ENCODE measurements around the gene PLCG2.
"Not testable (repeated sequence)": the region's sequence is repeated elsewhere in the genome, so short reads cannot be mapped to it uniquely, and the experiment has no call there.

Gene PLCG2

GRCh38 chr16:81778861-81779535 lies at the start of gene PLCG2:
TSS of gene PLCG2 (plus strand) at chr16:81779291. CDS start at chr16:81785990, 6,699 bp downstream.
- peak; percentile 84 for DNase-seq

GRCh38 chr16:81729451-81729850 lies 49.6 kb upstream of the PLCG2 start:
- DNase-seq: no peak

GRCh38 chr16:81730090-81731051 lies 48.7 kb upstream of the PLCG2 start:
- DNase-seq: peak; percentile 63

- no peak for DNase-seq
Observed at GRCh38 chr16:81731649-81732048, 47.4 kb upstream of the PLCG2 start.

GRCh38 chr16:81732699-81733098 lies 46.4 kb upstream of the PLCG2 start:
- DNase-seq: no peak

- no peak for DNase-seq
Observed at GRCh38 chr16:81733295-81733694, 45.8 kb upstream of the PLCG2 start.

- DNase-seq: no peak
Observed at GRCh38 chr16:81734632-81735434, 44.3 kb upstream of the PLCG2 start.

- DNase-seq: peak; percentile 90
Observed at GRCh38 chr16:81737885-81738536, 41.1 kb upstream of the PLCG2 start.

- DNase-seq: no peak
Observed at GRCh38 chr16:81738783-81739496, 40.2 kb upstream of the PLCG2 start.

GRCh38 chr16:81739503-81739902 lies 39.6 kb upstream of the PLCG2 start:
- DNase-seq: no peak

- DNase-seq: no peak
Observed at GRCh38 chr16:81740169-81740568, 38.9 kb upstream of the PLCG2 start.

GRCh38 chr16:81741430-81741770 lies 37.7 kb upstream of the PLCG2 start:
- not testable (repeated sequence) for DNase-seq

- no peak for DNase-seq
Observed at GRCh38 chr16:81744385-81744784, 34.7 kb upstream of the PLCG2 start.

- DNase-seq: no peak
Observed at GRCh38 chr16:81744911-81745310, 34.2 kb upstream of the PLCG2 start.

- DNase-seq: peak; percentile 87
Observed at GRCh38 chr16:81745704-81746558, 33.2 kb upstream of the PLCG2 start.

GRCh38 chr16:81746566-81746965 lies 32.5 kb upstream of the PLCG2 start:
- DNase-seq: no peak

GRCh38 chr16:81748476-81749198 lies 30.5 kb upstream of the PLCG2 start:
- peak; percentile 39 for DNase-seq

- no peak for DNase-seq
Observed at GRCh38 chr16:81752225-81752875, 26.7 kb upstream of the PLCG2 start.

- no peak for DNase-seq
Observed at GRCh38 chr16:81752876-81753227, 26.2 kb upstream of the PLCG2 start.

GRCh38 chr16:81754858-81755257 lies 24.2 kb upstream of the PLCG2 start:
- DNase-seq: no peak

Data from activated CD4-positive, alpha-beta T cell treated with anti-CD3 and anti-CD28 coated beads, Interleukin-2, Interleukin-6, amounts not matched to agents 100 ng/mL and 50 ng/mL, durations not matched to agents 16 hours and 8 hours (primary cell).